Upper lobe of left lung (tissue), 6 donors: ENCODE measurements around the gene GALNT2. TPM values are rescaled to one million over a fixed set of nuclear protein-coding genes. Genes with fewer than 3 reads are reported as not detected.
A peak's percentile ranks its signal among the peaks of the same experiment; 100 is the strongest.

Experiments
- ATAC-seq, 2 donors: fragments of 200-7000 bp; cut with Tn5 transposase; one replicate each; pipeline ENCODE4 v1.9.1; 2022; ENCODE audit warnings: mild to moderate bottlenecking in 2 of 2, moderate library complexity in 2 of 2; ENCODE audit not compliant: low FRiP score in 2 of 2
- DNase-seq, 2 donors: peaks; one replicate each; pipeline ENCODE4 v3.0.0-alpha.2; 2019 to 2020
- H3K27ac ChIP-seq, 4 donors: fragments of 200-600 bp; sonication (generic); one replicate each; pipeline ENCODE4 v1.5.1; 2016 to 2019
- H3K27me3 ChIP-seq, 4 donors: fragments of 200-600 bp; sonication (generic); one replicate each; pipeline ENCODE4 v1.5.1; 2017 to 2019
- H3K36me3 ChIP-seq, 4 donors: fragments of 200-600 bp; sonication (generic); one replicate each; pipeline ENCODE4 v1.5.1; 2016 to 2019
- H3K4me1 ChIP-seq, 4 donors: fragments of 200-600 bp; sonication (generic); one replicate each; pipeline ENCODE4 v1.5.1; 2018 to 2019
- H3K4me3 ChIP-seq, 4 donors: fragments of 200-600 bp; sonication (generic); one replicate each; pipeline ENCODE4 v1.5.1; 2017 to 2019; ENCODE audit warnings: mild to moderate bottlenecking in 2 of 4, moderate library complexity in 1 of 4
- H3K9me3 ChIP-seq, 4 donors: fragments of 200-600 bp; sonication (generic); one replicate each; pipeline ENCODE4 v1.5.1; 2018 to 2019
- EP300 ChIP-seq, 4 donors: sonication (generic); formaldehyde crosslinking; IDR thresholded peaks; one replicate each; pipeline ENCODE4 v1.5.1; 2017; ENCODE audit warnings: antibody characterized with exemption in 4 of 4, control low read depth in 2 of 4
- POLR2A ChIP-seq, 4 donors: fragments of 450-650 bp; IDR thresholded peaks; one replicate each; pipeline ENCODE4 v1.5.1; 2016 to 2017; ENCODE audit warnings: antibody characterized with exemption in 4 of 4, mild to moderate bottlenecking in 2 of 4
- POLR2AphosphoS5 ChIP-seq, 2 donors: sonication (generic); formaldehyde crosslinking; IDR thresholded peaks; one replicate each; pipeline ENCODE4 v1.5.1; 2017; ENCODE audit warnings: antibody characterized with exemption in 2 of 2
- WGBS, 2 donors: methylation state at CpG; one replicate each; pipeline ENCODE4 v1.1.5; 2017 to 2018; 5-methylcytosine and 5-hydroxymethylcytosine counted together
- total RNA-seq, 6 donors: library from RNA; depleted of rRNA in 4 of 6; stranded (reverse); fragments of >200 nt in 4 of 6; gene quantifications; one replicate each; pipeline versions ENCODE4 v1.1.0 to v1.2.1, GENCODE V29; 2016 to 2021
- TF ChIP-seq, protein P1 (sequence below), 6 experiments: fragments of 450-650 bp in 4 of 6; fragments of 200-600 bp in 2 of 6; sonication (generic) in 2 of 6; IDR thresholded peaks; one replicate each; pipeline ENCODE4 v1.5.1; 2016 to 2019; ENCODE audit warnings: antibody characterized with exemption in 6 of 6
- donor health status: DM: no; HTN: no; CAD: no; lungs with moderate emphysema.
- donor health status: DM: no; HTN: yes; CAD: no; lungs with severe emphysema.

GALNT2 gene
- total RNA-seq, 6 donors from 2014 or later: 51.3 to 62.3 (median 56.2) TPM

DNA sequence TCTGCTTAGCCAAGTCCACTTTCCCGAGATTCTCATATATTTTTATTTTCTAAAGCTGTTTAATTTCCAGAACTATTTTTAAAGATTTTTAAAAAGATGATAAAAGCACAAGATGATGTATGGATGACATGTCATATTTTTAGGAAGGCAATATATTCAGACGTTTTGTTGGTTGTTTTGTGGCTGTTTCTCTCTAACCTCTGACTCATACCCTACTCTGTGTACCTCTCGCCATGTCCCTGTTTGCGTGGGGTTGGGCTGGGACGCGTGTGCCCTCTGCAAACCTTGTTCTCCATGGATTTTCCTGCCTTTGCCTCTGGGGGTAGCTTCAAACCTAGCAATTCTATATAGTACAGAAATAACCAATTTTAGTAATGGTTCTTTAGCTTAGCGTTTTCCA is 132.0 kb downstream of the GALNT2 start:
- ATAC-seq (no peak), DNase-seq (no peak)
- H3K4me3 ChIP-seq: no peak overlapping the region
- H3K4me1 ChIP-seq: no peaks in the 10 kb centered on the region
- no peaks in the 10 kb centered on the region for H3K27me3 ChIP-seq
- WGBS, 2 donors: 89 to 90% methylated on average over 7 of the region's 7 CpGs
- TF ChIP-seq, protein P1, sequence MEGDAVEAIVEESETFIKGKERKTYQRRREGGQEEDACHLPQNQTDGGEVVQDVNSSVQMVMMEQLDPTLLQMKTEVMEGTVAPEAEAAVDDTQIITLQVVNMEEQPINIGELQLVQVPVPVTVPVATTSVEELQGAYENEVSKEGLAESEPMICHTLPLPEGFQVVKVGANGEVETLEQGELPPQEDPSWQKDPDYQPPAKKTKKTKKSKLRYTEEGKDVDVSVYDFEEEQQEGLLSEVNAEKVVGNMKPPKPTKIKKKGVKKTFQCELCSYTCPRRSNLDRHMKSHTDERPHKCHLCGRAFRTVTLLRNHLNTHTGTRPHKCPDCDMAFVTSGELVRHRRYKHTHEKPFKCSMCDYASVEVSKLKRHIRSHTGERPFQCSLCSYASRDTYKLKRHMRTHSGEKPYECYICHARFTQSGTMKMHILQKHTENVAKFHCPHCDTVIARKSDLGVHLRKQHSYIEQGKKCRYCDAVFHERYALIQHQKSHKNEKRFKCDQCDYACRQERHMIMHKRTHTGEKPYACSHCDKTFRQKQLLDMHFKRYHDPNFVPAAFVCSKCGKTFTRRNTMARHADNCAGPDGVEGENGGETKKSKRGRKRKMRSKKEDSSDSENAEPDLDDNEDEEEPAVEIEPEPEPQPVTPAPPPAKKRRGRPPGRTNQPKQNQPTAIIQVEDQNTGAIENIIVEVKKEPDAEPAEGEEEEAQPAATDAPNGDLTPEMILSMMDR (IDR thresholded peaks at IDR 0.05): no peak
- TF ChIP-seq POLR2A (IDR thresholded peaks at IDR 0.05) (no peak), POLR2AphosphoS5 (IDR thresholded peaks at IDR 0.05) (no peak), EP300 (IDR thresholded peaks at IDR 0.05) (no peak)
- no peak overlapping the region for H3K27ac ChIP-seq
- H3K36me3 ChIP-seq: peaks cover 0 to 13% (median 4%) of the 10 kb centered on the region in 4 donors
- H3K9me3 ChIP-seq: no peaks in the 10 kb centered on the region

DNA sequence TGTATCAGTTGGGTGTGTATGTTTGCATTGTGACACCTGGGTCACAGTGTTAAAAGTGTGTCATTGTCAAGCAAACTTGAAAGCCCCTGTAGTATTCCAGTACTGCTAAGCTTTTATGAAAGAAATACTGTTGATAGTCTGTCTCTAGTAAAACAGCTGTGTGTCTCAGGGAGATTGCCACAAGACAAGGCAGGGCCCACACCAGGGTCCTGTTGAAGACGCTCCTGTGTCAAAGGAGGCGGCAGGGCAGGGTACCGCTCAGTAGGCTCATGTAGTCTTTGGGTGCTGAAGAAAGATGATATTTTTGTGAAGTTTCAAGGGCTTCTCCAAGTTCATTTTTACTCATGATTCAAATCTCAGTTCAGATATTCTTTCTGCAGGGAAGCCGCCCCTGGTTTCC is 132.5 kb downstream of the GALNT2 start:
- H3K27me3 ChIP-seq: no peaks in the 10 kb centered on the region
- peaks cover 0 to 19% (median 4%) of the 10 kb centered on the region in 4 donors for H3K36me3 ChIP-seq
- H3K9me3 ChIP-seq: no peaks in the 10 kb centered on the region
- H3K4me3 ChIP-seq: no peak overlapping the region
- WGBS, 2 donors: 99 to 100% methylated on average over 4 of the region's 4 CpGs
- no peak for ATAC-seq
- no peak for DNase-seq
- H3K4me1 ChIP-seq: peaks cover 0 to 4% (median 0%) of the 10 kb centered on the region in 4 donors
- TF ChIP-seq POLR2AphosphoS5 (IDR thresholded peaks at IDR 0.05): no peak
- TF ChIP-seq, protein P1 (IDR thresholded peaks at IDR 0.05): no peak
- TF ChIP-seq EP300 (IDR thresholded peaks at IDR 0.05): no peak
- no peak for TF ChIP-seq POLR2A (IDR thresholded peaks at IDR 0.05)
- no peak overlapping the region for H3K27ac ChIP-seq

DNA sequence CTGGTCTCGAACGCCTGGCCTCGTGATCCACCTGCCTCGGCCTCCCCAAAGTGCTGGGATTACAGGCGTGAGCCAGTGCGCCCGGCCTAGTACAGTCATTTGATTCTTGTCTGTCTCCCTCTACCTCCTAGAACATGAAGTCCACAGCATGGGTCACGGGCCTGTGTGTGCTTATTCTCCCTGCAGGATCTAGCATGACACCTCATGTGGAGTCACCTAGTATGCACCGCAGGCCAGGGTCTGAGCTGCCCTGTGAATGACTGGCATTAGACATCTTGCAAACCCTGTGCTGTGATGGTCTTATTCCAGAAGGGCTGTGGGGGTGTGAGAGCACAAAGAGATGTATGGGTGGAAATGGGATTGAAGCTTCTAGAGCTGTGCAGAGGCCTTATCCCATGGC is 133.2 kb downstream of the GALNT2 start:
- no peak for DNase-seq
- ATAC-seq: no peak
- peaks cover 0 to 22% (median 4%) of the 10 kb centered on the region in 4 donors for H3K36me3 ChIP-seq
- TF ChIP-seq POLR2AphosphoS5 (IDR thresholded peaks at IDR 0.05): no peak
- no peak for TF ChIP-seq EP300 (IDR thresholded peaks at IDR 0.05)
- no peak for TF ChIP-seq POLR2A (IDR thresholded peaks at IDR 0.05)
- TF ChIP-seq, protein P1 (IDR thresholded peaks at IDR 0.05): no peak
- no peaks in the 10 kb centered on the region for H3K9me3 ChIP-seq
- 96 to 98% methylated on average over 7 to 9 of the region's 9 CpGs for WGBS, 2 donors
- H3K4me1 ChIP-seq: peaks cover 3 to 5% (median 4%) of the 10 kb centered on the region in 4 donors
- no peak overlapping the region for H3K27ac ChIP-seq
- no peaks in the 10 kb centered on the region for H3K27me3 ChIP-seq
- H3K4me3 ChIP-seq: no peak overlapping the region

DNA sequence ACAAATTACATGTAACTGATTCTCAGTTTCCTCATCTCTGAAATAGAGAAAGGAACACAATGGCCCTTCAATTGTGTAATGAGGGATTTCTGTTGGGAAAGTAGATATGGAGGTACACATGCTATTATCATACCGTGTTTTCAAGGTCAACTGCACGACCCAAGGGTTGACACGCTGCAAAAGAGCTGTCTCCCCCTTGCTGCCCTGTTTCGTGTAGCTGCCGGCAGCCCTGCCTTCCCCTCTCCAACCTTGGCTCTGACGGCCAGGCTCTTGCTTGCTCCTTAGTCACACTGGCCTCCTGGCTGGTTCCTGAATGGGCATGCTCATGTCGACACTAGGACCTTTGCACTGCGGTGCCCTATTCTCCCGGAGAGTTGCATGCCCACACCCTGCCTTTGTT is 134.4 kb downstream of the GALNT2 start:
- Histone ChIP-seq H3K27me3 (no peaks in the 10 kb centered on the region), H3K27ac (no peak overlapping the region), H3K4me3 (no peak overlapping the region), H3K36me3 (peaks cover 0 to 22% (median 4%) of the 10 kb centered on the region in 4 donors), H3K4me1 (peaks cover 13 to 16% (median 15%) of the 10 kb centered on the region in 4 donors), H3K9me3 (no peaks in the 10 kb centered on the region)
- WGBS, 2 donors: 90 to 92% methylated on average over 9 of the region's 9 CpGs
- DNase-seq (no peak), ATAC-seq (no peak)
- TF ChIP-seq POLR2A (IDR thresholded peaks at IDR 0.05) (no peak), EP300 (IDR thresholded peaks at IDR 0.05) (no peak), POLR2AphosphoS5 (IDR thresholded peaks at IDR 0.05) (no peak)
- TF ChIP-seq, protein P1 (IDR thresholded peaks at IDR 0.05): no peak

DNA sequence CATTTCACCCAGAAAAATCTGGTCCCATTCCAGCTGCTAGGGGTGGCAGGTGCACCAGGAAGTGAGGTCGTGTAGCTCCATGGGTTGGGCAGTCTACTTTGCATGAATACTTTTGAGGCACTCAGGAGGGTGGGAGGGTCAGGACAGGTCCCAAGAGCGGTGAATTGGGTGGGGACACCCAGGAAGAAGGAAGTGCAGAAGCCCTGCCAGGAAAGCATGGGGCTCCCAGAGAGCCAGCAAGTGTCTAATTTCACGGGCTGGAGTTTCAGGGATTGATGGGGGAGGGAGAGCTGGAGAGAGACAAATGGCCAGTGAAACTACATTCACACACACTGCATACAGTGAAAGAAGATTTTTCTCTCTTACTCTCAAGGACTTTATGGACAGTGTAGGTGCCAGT is 137.8 kb downstream of the GALNT2 start:
- H3K27ac ChIP-seq: peak overlapping the region; percentile 28 to 78 (median 48)
- 57 to 67% methylated on average over 3 of the region's 3 CpGs for whole genome bisulfite sequencing, 2 donors
- no peak overlapping the region for H3K4me3 ChIP-seq
- H3K36me3 ChIP-seq: peaks cover 0 to 22% (median 4%) of the 10 kb centered on the region in 4 donors
- H3K4me1 ChIP-seq: peaks cover 16 to 32% (median 25%) of the 10 kb centered on the region in 4 donors
- no peaks in the 10 kb centered on the region for H3K27me3 ChIP-seq
- TF ChIP-seq, protein P1 (IDR thresholded peaks at IDR 0.05): no peak
- TF ChIP-seq POLR2AphosphoS5 (IDR thresholded peaks at IDR 0.05) (peak; percentile 23 to 49), EP300 (IDR thresholded peaks at IDR 0.05) (peak in 3 of 4 donors; percentile 55 to 81 (median 80)), POLR2A (IDR thresholded peaks at IDR 0.05) (peak in 1 of 4 donors; percentile 29)
- H3K9me3 ChIP-seq: no peaks in the 10 kb centered on the region
- peak; percentile 61 to 88 for ATAC-seq
- peak in 1 of 2 donors; percentile 92 for DNase-seq
